Neutrophil (primary cell): ENCODE measurements around the gene EPB41L4B.

Experiments used
- H3K27ac ChIP-seq: fragments of 200-600 bp; sonication (generic); 2 replicates; pipeline ENCODE4 v1.5.1; 2016; ENCODE audit warnings: mild to moderate bottlenecking, moderate library complexity
- H3K27me3 ChIP-seq: fragments of 200-600 bp; sonication (generic); 2 replicates; pipeline ENCODE4 v1.6.0; 2016; ENCODE audit warnings: mild to moderate bottlenecking
- H3K36me3 ChIP-seq: fragments of 200-600 bp; sonication (generic); 2 replicates; pipeline ENCODE4 v1.5.1; 2017
- H3K4me1 ChIP-seq, 2 experiments: fragments of 200-600 bp in 1 of 2; sonication (generic) in 1 of 2; 1 replicate in 1 of 2; 2 replicates in 1 of 2; pipeline versions ENCODE4 v1.5.1 to v1.6.1; 2013 to 2016; ENCODE audit warnings: low read depth in 1 of 2, low read length in 1 of 2, mild to moderate bottlenecking in 1 of 2, moderate library complexity in 1 of 2; ENCODE audit not compliant: control insufficient read depth in 1 of 2, insufficient read depth in 1 of 2
- H3K4me3 ChIP-seq, 2 experiments: fragments of 200-600 bp in 1 of 2; sonication (generic) in 1 of 2; 1 replicate in 1 of 2; 2 replicates in 1 of 2; pipeline ENCODE4 v1.5.1; 2013 to 2016; ENCODE audit warnings: low read depth in 1 of 2, low read length in 1 of 2, mild to moderate bottlenecking in 1 of 2, moderate library complexity in 1 of 2
- H3K9me3 ChIP-seq: fragments of 200-600 bp; sonication (generic); 2 replicates; pipeline ENCODE4 v1.5.1; 2016
- CTCF ChIP-seq: fragments of 200-600 bp; sonication (generic); IDR thresholded peaks from 2 replicates; pipeline ENCODE4 v1.5.1; 2016; ENCODE audit warnings: antibody characterized with exemption

Gene EPB41L4B

GRCh38 chr9:109354190-109354589 is 33.3 kb upstream of the EPB41L4B start:
- Histone ChIP-seq H3K27me3 (no peaks in the 10 kb centered on the region), H3K9me3 (no peaks in the 10 kb centered on the region)

GRCh38 chr9:109351032-109351431 is 30.2 kb upstream of the EPB41L4B start:
- Histone ChIP-seq H3K27ac (no peak overlapping the region), H3K4me3 (no peak overlapping the region), H3K27me3 (peaks cover 10% of the 10 kb centered on the region), H3K4me1 (no peaks in the 10 kb centered on the region), H3K9me3 (no peaks in the 10 kb centered on the region), H3K36me3 (no peaks in the 10 kb centered on the region)
- TF ChIP-seq CTCF = no peak

More at GRCh38 chr9:109354190-109354589, 33.3 kb upstream of the EPB41L4B start:
- TF ChIP-seq CTCF = no peak
- Histone ChIP-seq H3K4me3 (no peak overlapping the region), H3K4me1 (no peaks in the 10 kb centered on the region), H3K27ac (no peak overlapping the region), H3K36me3 (no peaks in the 10 kb centered on the region)

DNA sequence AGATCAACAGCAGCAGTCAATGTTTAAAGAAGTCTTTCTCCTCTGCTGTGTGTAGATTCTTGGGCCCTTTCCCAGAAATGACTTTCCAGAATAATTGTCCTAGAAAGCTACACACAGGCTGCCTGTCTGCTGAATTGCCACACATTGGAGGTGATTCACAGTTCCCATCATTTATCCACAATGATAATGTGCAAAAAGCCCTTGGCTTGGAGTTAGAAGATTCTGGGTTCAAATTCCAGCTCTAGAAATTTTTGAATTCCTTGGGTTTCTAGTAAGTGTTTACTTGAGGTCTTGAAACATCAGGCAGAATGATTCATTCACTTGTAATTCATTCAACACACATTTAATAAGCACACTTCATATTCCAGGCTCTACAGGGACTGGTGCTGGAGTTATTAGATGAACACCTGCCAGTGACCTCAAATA is 28.6 kb upstream of the EPB41L4B start:
- TF ChIP-seq CTCF = no peak
- Histone ChIP-seq H3K27ac (no peak overlapping the region), H3K4me1 (no peaks in the 10 kb centered on the region), H3K9me3 (no peaks in the 10 kb centered on the region), H3K27me3 (peaks cover 10% of the 10 kb centered on the region), H3K4me3 (no peak overlapping the region), H3K36me3 (no peaks in the 10 kb centered on the region)

DNA sequence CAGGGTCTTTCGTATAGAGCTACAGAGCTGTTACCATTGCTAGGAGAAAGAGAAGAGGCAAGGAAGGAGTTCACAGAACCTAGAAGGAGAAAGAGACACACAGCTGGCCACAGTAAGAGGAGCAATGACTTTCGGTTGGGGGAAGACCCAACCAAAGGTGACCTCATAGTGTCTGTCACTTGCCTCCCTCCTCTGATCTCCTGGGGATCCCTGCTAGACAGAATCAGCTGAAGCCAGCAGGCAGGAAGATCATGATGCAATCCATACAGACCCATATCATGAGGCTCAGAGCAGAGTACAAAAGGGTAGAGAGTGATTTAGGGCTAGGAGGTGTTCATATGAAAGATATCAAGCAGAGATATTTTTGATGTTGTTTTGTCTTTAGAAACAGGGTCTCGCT is 26.0 kb upstream of the EPB41L4B start:
- Histone ChIP-seq H3K4me3 (no peak overlapping the region), H3K4me1 (no peaks in the 10 kb centered on the region)

DNA sequence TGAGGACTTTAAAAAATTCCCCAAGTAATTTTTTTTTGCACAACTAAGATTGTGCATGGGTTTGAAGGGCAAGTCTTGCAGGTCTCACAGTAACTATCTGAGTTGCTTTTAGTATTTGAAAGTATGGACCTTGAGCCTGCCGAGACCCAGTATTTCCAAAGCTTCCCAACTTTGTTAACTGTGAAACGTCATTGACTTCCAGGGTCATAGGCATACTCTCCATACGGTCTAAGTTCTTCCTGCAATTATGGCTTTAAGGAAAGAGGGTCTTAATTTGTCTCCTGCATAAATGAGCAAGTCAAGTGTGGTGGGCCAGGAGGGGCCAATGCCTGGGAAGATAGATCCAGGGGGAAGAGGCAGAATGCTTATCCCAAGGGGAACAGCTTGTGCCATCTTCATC is 24.0 kb upstream of the EPB41L4B start:
- TF ChIP-seq CTCF = no peak
- H3K4me1 ChIP-seq = no peaks in the 10 kb centered on the region
- H3K4me3 ChIP-seq = no peak overlapping the region
- H3K27ac ChIP-seq = no peak overlapping the region
- H3K36me3 ChIP-seq = no peaks in the 10 kb centered on the region
- peaks cover 10% of the 10 kb centered on the region for H3K27me3 ChIP-seq
- no peaks in the 10 kb centered on the region for H3K9me3 ChIP-seq

More for the DNA sequence above, 26.0 kb upstream of the EPB41L4B start:
- H3K27me3 ChIP-seq = peaks cover 10% of the 10 kb centered on the region
- no peak overlapping the region for H3K27ac ChIP-seq
- no peaks in the 10 kb centered on the region for H3K36me3 ChIP-seq
- no peaks in the 10 kb centered on the region for H3K9me3 ChIP-seq
- TF ChIP-seq CTCF = no peak

DNA sequence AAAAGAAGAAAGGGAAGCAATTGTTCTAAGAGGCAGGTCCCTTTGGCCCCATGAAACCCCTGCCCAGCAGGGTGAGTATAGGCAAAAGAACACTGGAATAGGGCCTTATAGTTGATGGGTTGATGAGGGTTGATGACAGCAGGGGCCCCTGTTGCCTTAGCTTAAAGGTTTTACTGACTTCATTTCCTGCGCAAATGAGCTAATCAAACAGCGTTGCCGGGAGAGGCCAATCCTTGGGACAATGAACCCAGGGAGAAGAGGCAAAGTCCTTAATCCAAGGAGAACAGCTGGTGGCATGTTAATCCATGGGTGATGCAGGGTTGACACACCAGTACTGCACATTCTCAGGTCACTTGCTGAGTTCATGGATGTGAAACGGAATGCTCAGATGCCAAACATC is 22.0 kb upstream of the EPB41L4B start:
- Histone ChIP-seq H3K9me3 (no peaks in the 10 kb centered on the region), H3K4me3 (no peak overlapping the region), H3K27me3 (peaks cover 11% of the 10 kb centered on the region), H3K27ac (no peak overlapping the region), H3K4me1 (no peaks in the 10 kb centered on the region), H3K36me3 (no peaks in the 10 kb centered on the region)
- no peak for TF ChIP-seq CTCF
